ENCODE data around the gene MAP3K3. TPM values are rescaled to one million over a fixed set of nuclear protein-coding genes. Genes with fewer than 3 reads are reported as not detected.

Gene MAP3K3
- total and polyA plus RNA-seq, 2 experiments from 2014 or later = 28.1 to 31.9 TPM

DNA sequence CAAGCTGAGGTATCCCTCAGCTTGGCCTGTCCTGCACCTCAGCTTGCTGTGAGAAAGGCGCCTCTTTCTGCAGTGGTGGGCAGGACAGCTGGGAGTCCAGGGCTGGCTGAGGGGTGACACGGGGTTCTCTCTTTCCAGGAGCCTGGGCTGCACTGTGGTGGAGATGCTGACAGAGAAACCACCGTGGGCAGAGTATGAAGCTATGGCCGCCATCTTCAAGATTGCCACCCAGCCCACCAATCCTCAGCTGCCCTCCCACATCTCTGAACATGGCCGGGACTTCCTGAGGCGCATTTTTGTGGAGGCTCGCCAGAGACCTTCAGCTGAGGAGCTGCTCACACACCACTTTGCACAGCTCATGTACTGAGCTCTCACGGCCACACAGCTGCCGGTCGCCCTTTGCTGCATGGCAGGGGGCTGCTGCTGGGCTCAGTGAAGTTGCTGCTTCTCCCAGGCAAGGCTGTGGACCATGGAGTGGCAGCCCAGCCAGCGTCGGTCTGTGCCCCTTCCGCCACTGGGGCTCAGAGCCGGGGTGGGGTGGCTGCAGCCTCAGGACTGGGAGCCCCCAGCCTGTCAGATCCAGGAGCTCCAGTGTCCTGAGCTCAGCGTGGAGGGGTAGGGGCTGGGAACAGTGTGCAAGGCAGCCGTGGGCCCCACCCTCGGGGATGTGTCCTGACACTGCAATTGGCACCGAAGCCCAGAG, 71.3 kb downstream of the MAP3K3 start:
- DNase-seq (ENCODE audit: low read depth in 1 of 2, low spot score in 1 of 2) = no peak
- TF ChIP-seq, protein P1, sequence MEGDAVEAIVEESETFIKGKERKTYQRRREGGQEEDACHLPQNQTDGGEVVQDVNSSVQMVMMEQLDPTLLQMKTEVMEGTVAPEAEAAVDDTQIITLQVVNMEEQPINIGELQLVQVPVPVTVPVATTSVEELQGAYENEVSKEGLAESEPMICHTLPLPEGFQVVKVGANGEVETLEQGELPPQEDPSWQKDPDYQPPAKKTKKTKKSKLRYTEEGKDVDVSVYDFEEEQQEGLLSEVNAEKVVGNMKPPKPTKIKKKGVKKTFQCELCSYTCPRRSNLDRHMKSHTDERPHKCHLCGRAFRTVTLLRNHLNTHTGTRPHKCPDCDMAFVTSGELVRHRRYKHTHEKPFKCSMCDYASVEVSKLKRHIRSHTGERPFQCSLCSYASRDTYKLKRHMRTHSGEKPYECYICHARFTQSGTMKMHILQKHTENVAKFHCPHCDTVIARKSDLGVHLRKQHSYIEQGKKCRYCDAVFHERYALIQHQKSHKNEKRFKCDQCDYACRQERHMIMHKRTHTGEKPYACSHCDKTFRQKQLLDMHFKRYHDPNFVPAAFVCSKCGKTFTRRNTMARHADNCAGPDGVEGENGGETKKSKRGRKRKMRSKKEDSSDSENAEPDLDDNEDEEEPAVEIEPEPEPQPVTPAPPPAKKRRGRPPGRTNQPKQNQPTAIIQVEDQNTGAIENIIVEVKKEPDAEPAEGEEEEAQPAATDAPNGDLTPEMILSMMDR (IDR thresholded peaks at IDR 0.05; ENCODE audit: low read depth, low read length) = no peak
- Histone ChIP-seq H3K27me3 (no peaks in the 10 kb centered on the region), H3K9me3 (ENCODE audit: low read depth) (no peaks in the 10 kb centered on the region), H3K27ac (no peak overlapping the region), H3K4me3 (no peak overlapping the region), H3K4me1 (ENCODE audit: low read depth) (no peaks in the 10 kb centered on the region), H3K36me3 (peaks cover 4% of the 10 kb centered on the region)

DNA sequence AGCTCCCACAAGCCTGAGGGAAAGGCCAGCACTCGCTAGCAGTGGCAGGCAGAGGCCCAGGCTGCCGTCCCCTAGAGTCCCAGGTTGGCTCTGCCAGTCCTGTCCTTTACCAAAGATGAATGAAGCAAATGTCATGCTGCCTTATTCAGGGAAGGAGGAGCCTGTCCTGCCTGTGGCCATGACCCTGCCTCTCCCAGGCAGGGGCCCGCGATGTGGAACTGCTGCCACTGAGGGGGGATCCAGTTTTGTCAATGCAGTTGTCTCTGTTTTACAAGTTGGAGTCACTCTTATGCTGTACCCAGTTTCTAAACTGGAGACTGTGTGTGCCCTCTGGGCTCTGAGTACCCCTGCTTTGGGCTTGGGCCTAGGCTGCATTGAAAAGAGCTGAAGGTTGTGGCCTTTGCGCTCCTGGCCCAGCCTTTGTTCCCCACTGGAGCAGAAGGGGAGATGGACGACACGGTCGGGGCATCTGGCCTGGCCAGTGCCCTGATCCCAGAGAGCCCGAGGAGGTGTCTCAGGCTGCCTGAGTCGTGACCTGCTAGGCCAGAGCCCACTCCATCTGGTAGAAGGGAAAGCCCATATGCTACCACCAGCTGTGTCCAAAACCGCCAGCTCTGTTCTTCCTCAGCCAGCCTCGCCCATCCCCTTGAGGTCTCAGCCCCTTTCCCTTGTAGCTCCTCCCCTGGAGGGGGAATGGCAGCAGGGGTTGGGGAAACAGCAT, 72.2 kb downstream of the MAP3K3 start:
- TF ChIP-seq, protein P1 (IDR thresholded peaks at IDR 0.05; ENCODE audit: low read depth, low read length) = no peak
- peaks cover 3% of the 10 kb centered on the region for H3K36me3 ChIP-seq
- no peaks in the 10 kb centered on the region for H3K9me3 ChIP-seq (ENCODE audit: low read depth)
- H3K27ac ChIP-seq = no peak overlapping the region
- no peaks in the 10 kb centered on the region for H3K4me1 ChIP-seq (ENCODE audit: low read depth)
- DNase-seq (ENCODE audit: low read depth in 1 of 2, low spot score in 1 of 2) = peak in 1 of 2 donors; percentile 6
- no peaks in the 10 kb centered on the region for H3K27me3 ChIP-seq
- no peak overlapping the region for H3K4me3 ChIP-seq

DNA sequence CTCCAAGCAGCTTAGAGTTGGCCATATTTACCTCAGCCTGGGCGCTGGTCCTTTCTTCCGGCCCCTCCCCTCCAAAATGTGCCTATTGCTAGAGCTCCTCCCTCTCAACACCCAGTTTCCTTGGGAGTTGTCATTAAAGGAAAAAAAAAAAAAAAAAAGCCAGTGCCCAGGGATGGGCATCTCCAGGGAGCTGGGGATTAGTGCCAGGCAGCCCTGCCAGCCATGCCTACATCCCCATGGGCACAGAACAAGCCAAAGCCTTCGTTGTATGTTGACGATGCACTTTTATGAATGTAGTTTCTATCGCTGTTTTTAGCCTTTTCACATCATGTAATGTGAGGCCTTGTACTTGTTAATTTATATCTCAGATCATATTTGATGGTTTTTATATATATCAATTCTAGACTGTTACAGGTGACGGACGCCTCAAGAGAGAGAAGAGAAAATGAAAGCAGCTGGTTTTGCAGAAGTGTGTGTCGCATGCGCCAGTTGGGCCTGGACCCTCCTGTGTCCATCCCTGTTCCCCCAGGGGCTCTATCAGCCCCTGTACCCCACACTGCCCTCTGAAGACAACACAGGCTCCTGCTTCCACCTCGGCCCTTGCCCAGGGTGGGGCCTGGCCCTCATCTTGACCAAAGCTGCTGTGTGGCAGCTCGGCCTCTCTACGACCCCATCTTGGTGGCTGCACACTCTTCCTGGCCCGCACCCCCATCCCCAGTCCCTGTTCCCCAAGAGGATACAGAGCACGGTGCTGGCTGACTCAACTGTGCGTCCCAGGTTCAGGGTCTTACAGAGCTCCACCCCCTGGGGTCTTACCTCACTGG, 72.9 kb downstream of the MAP3K3 start:
- no peaks in the 10 kb centered on the region for H3K4me1 ChIP-seq (ENCODE audit: low read depth)
- TF ChIP-seq, protein P1 (IDR thresholded peaks at IDR 0.05; ENCODE audit: low read depth, low read length) = no peak
- no peaks in the 10 kb centered on the region for H3K9me3 ChIP-seq (ENCODE audit: low read depth)
- DNase-seq (ENCODE audit: low read depth in 1 of 2, low spot score in 1 of 2) = no peak
- no peak overlapping the region for H3K27ac ChIP-seq
- no peaks in the 10 kb centered on the region for H3K27me3 ChIP-seq
- no peak overlapping the region for H3K4me3 ChIP-seq
- H3K36me3 ChIP-seq = no peaks in the 10 kb centered on the region

DNA sequence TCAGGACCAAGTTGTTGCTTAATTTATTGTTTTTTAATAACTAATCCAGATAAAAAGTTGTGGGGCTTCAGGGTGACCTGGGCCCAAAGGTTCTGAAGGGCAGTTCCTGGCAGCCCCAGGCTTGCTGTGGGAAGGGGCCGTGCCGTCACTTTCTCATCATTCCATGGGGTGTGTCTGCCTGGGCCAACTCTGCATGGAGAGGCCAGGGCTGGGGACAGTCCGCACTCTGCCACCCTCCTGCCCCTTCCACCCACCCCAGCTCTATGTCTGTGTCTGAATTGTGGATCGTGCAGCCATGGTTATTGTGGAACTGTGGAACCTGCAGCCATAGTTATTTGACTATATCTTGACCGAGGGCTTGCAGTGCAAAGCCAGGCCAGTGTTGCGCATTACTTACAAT, 73.7 kb downstream of the MAP3K3 start:
- Histone ChIP-seq H3K36me3 (no peaks in the 10 kb centered on the region), H3K9me3 (ENCODE audit: low read depth) (no peaks in the 10 kb centered on the region), H3K27me3 (no peaks in the 10 kb centered on the region), H3K4me3 (no peak overlapping the region), H3K4me1 (ENCODE audit: low read depth) (no peaks in the 10 kb centered on the region), H3K27ac (no peak overlapping the region)
- TF ChIP-seq, protein P1 (IDR thresholded peaks at IDR 0.05; ENCODE audit: low read depth, low read length) = no peak
- no peak for DNase-seq (ENCODE audit: low read depth in 1 of 2, low spot score in 1 of 2)

DNA sequence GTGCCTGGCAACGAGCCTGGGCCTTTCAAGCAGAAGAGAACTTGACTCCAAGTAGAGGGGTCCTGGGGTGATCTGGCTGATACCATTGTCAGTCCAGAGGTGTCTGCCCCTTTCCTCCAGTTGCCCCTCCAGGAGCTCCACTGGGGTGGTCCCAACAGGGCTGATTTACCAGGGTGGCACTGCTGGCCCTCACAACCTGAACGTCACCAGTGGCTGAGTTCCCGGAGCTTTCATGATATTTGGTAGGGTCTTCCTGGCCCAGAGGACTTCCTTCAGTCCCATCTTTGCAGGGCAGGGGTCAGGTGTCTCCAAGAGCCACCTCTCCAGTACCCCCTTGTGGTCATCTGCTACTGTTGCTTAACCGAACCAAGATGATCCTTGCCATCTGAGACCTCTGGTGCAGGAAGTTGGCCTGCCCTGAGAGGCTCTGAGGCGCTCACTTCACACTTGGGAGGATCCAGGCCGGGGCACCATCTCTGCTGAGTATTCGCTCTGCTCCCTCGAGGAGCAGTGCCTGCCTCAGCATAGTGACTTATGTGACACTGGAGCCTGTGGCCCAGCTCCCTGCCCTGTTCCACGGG, 74.3 kb downstream of the MAP3K3 start:
- Histone ChIP-seq H3K36me3 (no peaks in the 10 kb centered on the region), H3K4me1 (ENCODE audit: low read depth) (no peaks in the 10 kb centered on the region), H3K27ac (no peak overlapping the region), H3K9me3 (ENCODE audit: low read depth) (no peaks in the 10 kb centered on the region), H3K27me3 (no peaks in the 10 kb centered on the region), H3K4me3 (no peak overlapping the region)
- TF ChIP-seq, protein P1 (IDR thresholded peaks at IDR 0.05; ENCODE audit: low read depth, low read length) = peak; percentile 48
- peak; percentile 47 to 53 for DNase-seq (ENCODE audit: low read depth in 1 of 2, low spot score in 1 of 2)
